T-helper 1 cell treated with Interleukin-12 subunit alpha and Interleukin-12 subunit beta and Interleukin-4 antibody, amounts not matched to agents 30 μg/mL and 1 μg/mL, for 36 hours (primary cell): ENCODE measurements around the gene CYP8B1.

Experiments
- H3K27ac Mint-ChIP-seq: one replicate; pipeline ENCODE4 v1.8.0; 2021; ENCODE audit warnings: mild to moderate bottlenecking, mixed read lengths
- H3K27me3 Mint-ChIP-seq: one replicate; pipeline ENCODE4 v1.8.0; 2021; ENCODE audit warnings: low read depth, mixed read lengths
- H3K36me3 Mint-ChIP-seq: one replicate; pipeline ENCODE4 v1.8.0; 2021; ENCODE audit warnings: low read depth, mixed read lengths
- H3K4me1 Mint-ChIP-seq: one replicate; pipeline ENCODE4 v1.8.0; 2021; ENCODE audit warnings: low read depth, mixed read lengths
- H3K4me3 Mint-ChIP-seq: one replicate; pipeline ENCODE4 v1.8.0; 2021; ENCODE audit warnings: mild to moderate bottlenecking, moderate library complexity, mixed read lengths
- H3K9me3 Mint-ChIP-seq: one replicate; pipeline ENCODE4 v1.8.0; 2021; ENCODE audit warnings: mixed read lengths

The CYP8B1 gene, protein sequence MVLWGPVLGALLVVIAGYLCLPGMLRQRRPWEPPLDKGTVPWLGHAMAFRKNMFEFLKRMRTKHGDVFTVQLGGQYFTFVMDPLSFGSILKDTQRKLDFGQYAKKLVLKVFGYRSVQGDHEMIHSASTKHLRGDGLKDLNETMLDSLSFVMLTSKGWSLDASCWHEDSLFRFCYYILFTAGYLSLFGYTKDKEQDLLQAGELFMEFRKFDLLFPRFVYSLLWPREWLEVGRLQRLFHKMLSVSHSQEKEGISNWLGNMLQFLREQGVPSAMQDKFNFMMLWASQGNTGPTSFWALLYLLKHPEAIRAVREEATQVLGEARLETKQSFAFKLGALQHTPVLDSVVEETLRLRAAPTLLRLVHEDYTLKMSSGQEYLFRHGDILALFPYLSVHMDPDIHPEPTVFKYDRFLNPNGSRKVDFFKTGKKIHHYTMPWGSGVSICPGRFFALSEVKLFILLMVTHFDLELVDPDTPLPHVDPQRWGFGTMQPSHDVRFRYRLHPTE

DNA sequence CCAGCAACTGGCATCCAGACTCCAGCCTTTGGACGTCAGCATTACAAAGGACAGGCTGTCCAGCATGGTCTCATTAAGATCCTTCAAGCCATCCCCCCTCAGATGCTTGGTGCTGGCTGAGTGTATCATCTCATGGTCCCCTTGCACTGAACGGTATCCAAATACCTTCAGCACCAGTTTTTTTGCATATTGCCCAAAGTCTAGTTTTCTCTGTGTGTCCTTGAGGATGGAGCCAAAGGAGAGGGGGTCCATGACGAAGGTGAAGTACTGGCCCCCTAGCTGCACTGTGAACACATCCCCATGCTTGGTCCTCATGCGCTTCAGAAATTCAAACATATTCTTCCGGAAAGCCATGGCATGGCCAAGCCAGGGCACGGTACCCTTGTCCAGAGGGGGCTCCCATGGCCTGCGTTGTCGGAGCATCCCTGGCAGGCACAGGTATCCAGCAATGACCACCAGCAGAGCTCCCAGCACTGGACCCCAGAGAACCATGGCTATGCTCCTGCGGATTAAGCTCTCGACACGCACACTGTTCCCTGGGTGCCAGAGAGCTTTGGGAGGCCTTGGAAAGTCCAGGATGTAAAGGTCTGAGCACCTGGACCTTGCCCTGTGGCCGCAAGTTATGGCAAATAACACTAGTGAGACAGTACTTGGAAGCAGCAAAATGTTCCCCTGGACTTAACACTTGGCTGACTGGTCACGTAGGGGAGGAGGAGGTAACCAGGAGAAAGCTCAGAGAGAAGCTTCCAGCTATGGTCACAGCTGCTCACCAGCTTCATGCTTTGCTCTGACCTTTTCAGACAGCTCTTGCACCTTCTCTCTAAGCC is at the start of gene CYP8B1:
CYP8B1 (minus strand) TSS at position 555 of the 827 bp plus-strand sequence; CDS start at position 492, 63 bp downstream.
- Mint-ChIP-seq H3K36me3 (no peaks in the 10 kb centered on the region), H3K27me3 (peaks cover 10% of the 10 kb centered on the region), H3K27ac (no peak within 1 kb of the TSS), H3K4me3 (no peak within 1 kb of the TSS), H3K9me3 (no peaks in the 10 kb centered on the region), H3K4me1 (peaks cover 3% of the 10 kb centered on the region)

DNA sequence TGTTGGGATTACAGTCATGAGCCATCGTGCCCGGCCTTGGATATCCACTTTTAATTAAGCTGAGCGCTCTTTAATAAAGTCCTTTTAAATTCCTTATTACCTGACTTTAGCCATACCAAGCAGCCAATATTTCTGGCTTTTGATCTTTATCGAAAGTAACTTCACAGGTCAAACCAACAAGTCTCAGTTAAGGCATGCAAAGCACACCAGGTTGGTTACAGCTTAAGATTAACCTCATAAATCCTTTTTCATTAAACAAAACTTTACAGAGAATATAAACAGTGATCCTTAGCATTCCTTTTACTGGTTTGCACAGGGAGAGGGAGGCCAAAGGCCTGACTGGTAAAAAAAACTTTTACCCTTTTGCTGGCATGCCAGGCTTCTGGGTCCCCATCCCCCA is 47.9 kb upstream of the CYP8B1 start:
- no peaks in the 10 kb centered on the region for H3K4me1 Mint-ChIP-seq
- H3K27me3 Mint-ChIP-seq, result no peaks in the 10 kb centered on the region
- H3K4me3 Mint-ChIP-seq, result no peak overlapping the region
- H3K9me3 Mint-ChIP-seq, result peaks cover 24% of the 10 kb centered on the region
- no peak overlapping the region for H3K27ac Mint-ChIP-seq
- no peaks in the 10 kb centered on the region for H3K36me3 Mint-ChIP-seq

DNA sequence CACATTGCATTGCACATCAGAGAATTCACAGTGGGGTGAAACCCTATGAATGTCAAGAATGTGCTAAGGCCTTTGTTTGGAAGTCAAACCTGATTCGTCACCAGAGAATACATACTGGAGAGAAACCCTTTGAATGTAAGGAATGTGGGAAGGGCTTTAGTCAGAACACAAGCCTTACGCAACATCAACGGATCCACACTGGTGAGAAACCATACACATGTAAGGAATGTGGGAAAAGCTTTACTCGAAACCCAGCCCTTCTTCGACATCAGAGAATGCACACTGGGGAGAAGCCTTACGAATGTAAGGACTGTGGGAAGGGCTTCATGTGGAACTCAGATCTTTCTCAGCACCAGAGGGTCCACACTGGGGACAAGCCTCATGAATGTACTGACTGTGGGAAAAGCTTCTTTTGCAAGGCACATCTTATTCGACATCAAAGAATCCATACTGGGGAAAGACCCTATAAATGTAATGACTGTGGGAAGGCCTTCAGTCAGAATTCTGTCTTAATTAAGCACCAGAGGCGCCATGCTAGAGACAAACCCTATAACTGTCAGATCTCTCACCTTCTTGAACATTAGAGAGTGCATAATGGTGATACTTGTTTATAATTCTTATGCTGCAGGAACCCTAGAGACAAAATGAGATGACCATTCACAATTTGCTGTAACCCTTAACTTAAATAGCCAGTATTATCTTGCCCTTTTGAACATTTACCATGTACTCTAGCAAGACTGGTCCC is 39.3 kb upstream of the CYP8B1 start:
- H3K27me3 Mint-ChIP-seq, result no peaks in the 10 kb centered on the region
- no peak overlapping the region for H3K4me3 Mint-ChIP-seq
- H3K9me3 Mint-ChIP-seq, result peaks cover 67% of the 10 kb centered on the region
- H3K36me3 Mint-ChIP-seq, result peaks cover 10% of the 10 kb centered on the region
- H3K27ac Mint-ChIP-seq, result no peak overlapping the region
- no peaks in the 10 kb centered on the region for H3K4me1 Mint-ChIP-seq

DNA sequence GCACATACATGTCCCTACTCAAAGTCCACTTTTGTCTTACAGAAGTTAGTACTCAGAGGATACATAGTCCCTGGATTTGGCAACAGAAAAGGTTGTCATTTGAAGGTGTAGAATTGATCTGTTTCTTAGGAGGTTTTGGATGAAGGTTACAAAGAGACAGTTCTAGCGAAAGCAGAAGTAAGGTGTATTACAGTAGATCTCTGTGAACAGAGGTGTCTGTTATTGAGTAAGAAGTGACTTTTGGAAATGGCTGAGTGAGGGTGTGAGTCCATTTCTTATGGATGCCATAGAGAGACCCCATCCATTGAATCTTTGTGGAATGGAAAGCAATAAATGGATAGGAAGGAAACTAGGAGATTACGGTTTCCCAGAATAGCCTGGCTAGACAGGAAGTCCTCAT is 35.9 kb upstream of the CYP8B1 start:
- Mint-ChIP-seq H3K9me3 (peaks cover 59% of the 10 kb centered on the region), H3K36me3 (peaks cover 14% of the 10 kb centered on the region), H3K27ac (no peak overlapping the region), H3K4me3 (no peak overlapping the region), H3K27me3 (peaks cover 9% of the 10 kb centered on the region), H3K4me1 (no peaks in the 10 kb centered on the region)

DNA sequence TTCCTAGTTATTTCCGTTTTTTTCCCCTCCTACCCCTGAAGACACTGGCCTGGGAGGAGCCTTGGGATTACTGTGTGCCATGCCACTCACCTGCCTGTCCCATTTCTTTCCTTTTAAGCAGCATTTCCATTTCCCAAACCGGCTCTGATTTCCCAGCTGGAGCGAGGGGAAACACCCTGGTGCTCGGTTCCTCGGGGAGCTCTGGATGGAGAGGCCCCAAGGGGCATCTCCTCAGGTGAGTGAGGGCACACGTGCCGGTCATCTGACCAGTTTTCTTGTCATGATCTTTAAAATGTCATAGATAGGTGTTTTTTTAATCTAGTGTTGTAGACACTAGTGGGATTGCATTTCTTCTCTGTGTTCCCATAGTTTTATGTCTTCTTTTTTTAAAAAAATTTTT is 33.0 kb upstream of the CYP8B1 start:
- H3K27me3 Mint-ChIP-seq, result peaks cover 30% of the 10 kb centered on the region
- peaks cover 13% of the 10 kb centered on the region for H3K36me3 Mint-ChIP-seq
- peaks cover 51% of the 10 kb centered on the region for H3K9me3 Mint-ChIP-seq
- H3K4me1 Mint-ChIP-seq, result peaks cover 3% of the 10 kb centered on the region
- no peak overlapping the region for H3K27ac Mint-ChIP-seq
- H3K4me3 Mint-ChIP-seq, result no peak overlapping the region

DNA sequence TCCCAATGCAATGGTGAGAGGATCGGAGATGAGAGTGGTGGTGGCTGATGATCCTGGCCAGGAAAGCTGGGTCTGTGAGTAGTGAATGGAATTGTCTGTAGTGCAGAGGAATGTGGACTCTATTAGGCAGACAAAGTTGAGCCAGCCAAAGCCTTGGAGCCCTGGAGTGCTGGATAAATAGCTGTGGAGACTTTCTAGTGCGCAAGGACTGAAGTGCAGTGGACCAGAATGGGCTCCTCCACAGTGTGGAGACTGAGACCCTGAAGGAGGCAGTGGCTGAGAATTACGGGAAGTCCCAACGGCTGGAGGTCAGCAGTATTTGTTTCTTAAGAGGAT is 31.1 kb upstream of the CYP8B1 start:
- H3K27ac Mint-ChIP-seq, result no peak overlapping the region
- H3K36me3 Mint-ChIP-seq, result peaks cover 9% of the 10 kb centered on the region
- H3K9me3 Mint-ChIP-seq, result peaks cover 49% of the 10 kb centered on the region
- peaks cover 3% of the 10 kb centered on the region for H3K4me1 Mint-ChIP-seq
- H3K4me3 Mint-ChIP-seq, result no peak overlapping the region
- H3K27me3 Mint-ChIP-seq, result peaks cover 30% of the 10 kb centered on the region

DNA sequence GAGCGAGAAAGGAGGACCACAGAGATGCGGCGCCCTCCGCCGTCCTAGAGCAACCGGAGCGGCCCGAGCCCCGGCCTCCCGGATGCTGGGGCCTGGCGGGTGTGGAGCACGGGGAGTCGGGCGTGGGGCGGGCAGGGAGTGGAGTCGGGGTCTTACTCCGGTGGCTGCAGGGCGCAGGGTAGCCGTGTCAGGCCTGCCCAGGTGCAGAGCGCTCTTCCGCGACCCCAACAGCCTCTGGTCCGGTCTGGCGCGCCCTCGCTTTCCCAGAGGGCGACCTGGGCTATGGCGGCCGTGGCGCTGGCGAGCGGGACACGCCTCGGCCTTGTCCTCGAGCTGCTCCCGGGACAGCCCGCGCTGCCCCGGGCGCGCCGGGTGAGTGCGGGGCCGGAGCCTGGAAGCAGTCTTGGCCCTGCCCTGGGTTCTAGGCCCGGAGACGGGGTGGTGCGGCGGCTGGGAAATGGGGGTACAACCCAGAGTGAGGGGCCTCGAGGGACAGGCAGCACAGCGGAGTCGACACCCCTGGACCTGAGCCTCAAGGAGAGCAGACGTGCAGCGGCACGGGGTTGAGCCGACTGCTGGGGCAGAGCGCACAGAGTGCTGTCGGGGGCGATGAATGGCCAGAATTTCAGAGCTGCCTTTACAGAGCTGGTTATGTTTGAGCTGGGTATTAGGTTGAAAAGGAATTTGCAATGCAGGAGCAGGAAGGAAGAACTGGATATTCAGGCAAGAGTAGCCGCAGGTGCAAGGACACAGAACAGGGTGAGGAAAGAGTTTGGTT is 30.6 kb upstream of the CYP8B1 start, which contains the start of gene ZNF662:
ZNF662 (plus strand) TSS at position 73 of the 778 bp plus-strand sequence. CDS start 1,973 bp downstream, outside the sequence.
- peak within 1 kb of the TSS; percentile 23 for H3K4me3 Mint-ChIP-seq

DNA sequence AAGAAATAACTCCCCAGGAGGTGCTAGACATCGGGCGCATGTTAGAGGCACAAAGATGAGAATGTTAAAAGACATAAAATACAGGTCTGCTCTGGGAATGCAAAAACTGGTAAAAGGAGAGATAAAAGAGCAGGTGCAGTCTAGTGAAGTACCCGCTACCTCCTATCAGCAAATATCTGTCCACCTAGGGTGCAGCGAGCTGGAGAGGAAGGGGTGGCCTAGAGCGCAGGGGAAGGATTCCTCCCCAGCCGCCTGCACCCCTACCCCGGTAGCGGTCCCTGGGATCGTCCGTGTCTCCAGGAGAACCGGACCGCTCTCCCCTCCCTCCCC is 30.0 kb upstream of the CYP8B1 start:
- Mint-ChIP-seq H3K4me3 (peak overlapping the region; percentile 23), H3K27ac (no peak overlapping the region), H3K27me3 (peaks cover 30% of the 10 kb centered on the region), H3K9me3 (peaks cover 40% of the 10 kb centered on the region), H3K4me1 (peaks cover 3% of the 10 kb centered on the region), H3K36me3 (peaks cover 9% of the 10 kb centered on the region)

More for the DNA sequence above, 30.6 kb upstream of the CYP8B1 start, which contains the start of gene ZNF662:
- Mint-ChIP-seq H3K27ac (no peak within 1 kb of the TSS), H3K4me1 (peaks cover 3% of the 10 kb centered on the region), H3K27me3 (peaks cover 30% of the 10 kb centered on the region), H3K36me3 (peaks cover 9% of the 10 kb centered on the region), H3K9me3 (peaks cover 44% of the 10 kb centered on the region)

DNA sequence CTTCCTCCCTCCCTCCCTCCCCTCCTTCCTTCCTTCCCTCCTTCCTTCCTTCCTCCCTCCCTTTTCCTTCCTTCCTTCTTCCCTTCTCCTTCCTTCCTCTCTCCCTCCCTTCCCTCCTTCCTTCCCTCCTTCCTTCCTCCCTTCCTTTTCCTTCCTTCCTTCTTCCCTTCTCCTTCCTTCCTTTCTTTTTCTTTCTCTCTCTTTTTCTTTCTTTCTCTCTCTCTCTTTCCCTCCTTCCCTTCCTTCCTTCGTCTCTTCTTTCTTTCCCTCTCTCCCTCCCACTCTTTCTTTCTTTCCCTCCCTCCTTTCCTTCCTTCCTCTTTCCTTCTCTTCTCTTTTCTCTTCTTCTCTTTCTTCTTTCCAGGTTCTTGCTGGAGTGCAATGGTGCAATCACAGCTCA is 28.4 kb upstream of the CYP8B1 start:
- Mint-ChIP-seq H3K4me1 (peaks cover 3% of the 10 kb centered on the region), H3K27me3 (peaks cover 30% of the 10 kb centered on the region), H3K4me3 (no peak overlapping the region), H3K27ac (no peak overlapping the region), H3K9me3 (peaks cover 32% of the 10 kb centered on the region), H3K36me3 (peaks cover 7% of the 10 kb centered on the region)

DNA sequence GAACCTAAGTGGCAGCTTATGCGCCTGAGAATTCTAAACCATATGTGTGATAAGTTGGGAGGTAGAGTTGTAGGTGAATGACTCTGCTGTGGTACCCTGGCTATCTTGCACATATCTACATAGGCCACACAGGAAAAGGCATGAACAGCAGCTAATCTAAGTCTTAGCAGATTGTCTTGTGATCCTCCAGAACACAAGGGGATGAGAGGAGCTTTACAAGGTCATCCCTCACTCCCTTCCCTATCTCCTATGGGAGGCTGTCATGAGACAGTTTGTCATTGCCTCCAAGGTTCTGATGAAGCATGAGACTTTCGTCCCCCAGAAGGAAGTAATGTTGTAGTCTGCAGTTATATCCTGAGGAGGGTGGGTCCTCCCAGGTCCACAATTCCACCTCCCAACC is 26.6 kb upstream of the CYP8B1 start:
- no peak overlapping the region for H3K27ac Mint-ChIP-seq
- H3K4me1 Mint-ChIP-seq, result peaks cover 3% of the 10 kb centered on the region
- peaks cover 32% of the 10 kb centered on the region for H3K9me3 Mint-ChIP-seq
- peaks cover 27% of the 10 kb centered on the region for H3K27me3 Mint-ChIP-seq
- peaks cover 7% of the 10 kb centered on the region for H3K36me3 Mint-ChIP-seq
- H3K4me3 Mint-ChIP-seq, result no peak overlapping the region

DNA sequence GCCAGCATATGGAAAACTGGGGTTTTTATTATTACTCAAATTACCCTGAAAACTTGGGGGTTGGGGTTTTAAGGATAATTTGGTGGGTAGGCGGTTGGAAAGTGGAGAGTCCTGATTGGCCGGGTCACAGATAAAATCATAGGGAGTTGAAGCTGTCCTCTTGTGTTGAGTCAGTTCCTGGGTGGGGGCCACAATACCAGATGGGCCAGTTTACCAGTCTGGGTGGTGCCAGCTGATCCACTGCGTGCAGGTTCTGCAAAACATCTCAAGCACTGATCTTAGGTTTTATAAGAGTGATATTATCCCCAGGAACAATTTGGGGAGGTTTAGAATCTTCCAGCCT is 25.4 kb upstream of the CYP8B1 start:
- peaks cover 25% of the 10 kb centered on the region for H3K9me3 Mint-ChIP-seq
- no peak overlapping the region for H3K27ac Mint-ChIP-seq
- H3K4me1 Mint-ChIP-seq, result peaks cover 3% of the 10 kb centered on the region
- H3K27me3 Mint-ChIP-seq, result peaks cover 18% of the 10 kb centered on the region
- H3K36me3 Mint-ChIP-seq, result peaks cover 1% of the 10 kb centered on the region
- no peak overlapping the region for H3K4me3 Mint-ChIP-seq

DNA sequence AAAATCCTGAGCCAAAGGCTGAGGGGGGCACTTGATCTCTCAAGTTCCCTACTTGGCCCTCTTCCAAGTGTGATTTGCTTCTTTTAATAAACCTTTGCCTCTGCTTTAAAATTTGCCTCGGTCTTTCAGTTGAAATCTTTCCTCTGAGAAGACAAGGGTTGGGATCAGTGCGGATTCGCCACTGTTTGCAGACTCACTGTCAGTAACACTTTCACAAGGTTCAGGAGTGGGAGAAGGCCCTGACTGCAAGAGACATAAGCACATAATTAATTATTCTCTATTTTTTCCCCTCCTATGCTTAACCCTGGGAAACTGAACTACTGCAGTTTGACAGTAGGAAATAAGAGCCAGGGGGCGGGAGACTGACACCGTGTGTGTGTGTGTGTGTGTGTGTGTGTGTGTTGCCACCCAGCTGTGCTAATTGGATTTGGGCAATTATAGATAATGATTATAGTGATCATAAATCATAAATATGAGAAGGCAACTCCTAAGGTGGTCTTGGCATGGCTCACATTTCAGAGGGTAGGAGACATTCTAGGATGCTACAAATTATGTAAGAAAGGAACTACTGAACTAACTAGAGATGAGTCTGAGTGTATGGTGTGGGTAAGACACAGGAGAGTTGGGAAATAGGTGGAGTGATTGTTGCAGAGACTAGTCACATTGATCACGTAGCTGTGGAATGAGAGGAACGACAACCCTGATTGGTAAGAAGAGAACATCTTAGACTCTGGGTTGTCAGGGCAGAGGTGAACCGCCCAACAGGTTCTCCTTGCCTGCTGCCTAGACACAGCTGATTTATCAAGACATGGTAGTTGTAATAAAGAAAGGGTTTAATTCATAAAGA is 24.8 kb upstream of the CYP8B1 start:
- Mint-ChIP-seq H3K4me3 (no peak overlapping the region), H3K36me3 (no peaks in the 10 kb centered on the region), H3K9me3 (peaks cover 22% of the 10 kb centered on the region), H3K27ac (no peak overlapping the region), H3K27me3 (peaks cover 13% of the 10 kb centered on the region), H3K4me1 (no peaks in the 10 kb centered on the region)
